ENCODE results near the gene PAK6.

Gene PAK6

GRCh38 chr15:40255033-40255432 lies 16.2 kb downstream of the PAK6 start:
- DNase-seq (ENCODE audit: low read depth, low spot score), result no peak

- DNase-seq (ENCODE audit: low read depth, low spot score), result peak; percentile 58
These were observed 17.9 kb downstream of the PAK6 start for GRCh38 chr15:40256638-40257235.

GRCh38 chr15:40257656-40258450 lies 19.0 kb downstream of the PAK6 start:
- DNase-seq (ENCODE audit: low read depth, low spot score), result no peak

- no peak for DNase-seq (ENCODE audit: low read depth, low spot score)
These were observed 19.7 kb downstream of the PAK6 start for GRCh38 chr15:40258544-40258943.

GRCh38 chr15:40259021-40259420 lies 20.2 kb downstream of the PAK6 start:
- no peak for DNase-seq (ENCODE audit: low read depth, low spot score)

GRCh38 chr15:40263024-40263754 lies 24.3 kb downstream of the PAK6 start:
- DNase-seq (ENCODE audit: low read depth, low spot score), result peak; percentile 54

GRCh38 chr15:40264321-40265153 lies 25.7 kb downstream of the PAK6 start:
- DNase-seq (ENCODE audit: low read depth, low spot score), result no peak

- no peak for DNase-seq (ENCODE audit: low read depth, low spot score)
These were observed 26.5 kb downstream of the PAK6 start for GRCh38 chr15:40265355-40265754.

GRCh38 chr15:40265875-40266274 lies 27.0 kb downstream of the PAK6 start:
- DNase-seq (ENCODE audit: low read depth, low spot score), result no peak

GRCh38 chr15:40266828-40267304 lies 28.0 kb downstream of the PAK6 start:
- DNase-seq (ENCODE audit: low read depth, low spot score), result peak; percentile 94

GRCh38 chr15:40267670-40268069 lies 28.8 kb downstream of the PAK6 start:
- no peak for DNase-seq (ENCODE audit: low read depth, low spot score)

GRCh38 chr15:40269604-40270003 lies 30.7 kb downstream of the PAK6 start:
- no peak for DNase-seq (ENCODE audit: low read depth, low spot score)

- no peak for DNase-seq (ENCODE audit: low read depth, low spot score)
These were observed 31.6 kb downstream of the PAK6 start for GRCh38 chr15:40270246-40270995.

GRCh38 chr15:40271685-40272484 lies 33.0 kb downstream of the PAK6 start:
- DNase-seq (ENCODE audit: low read depth, low spot score), result no peak

GRCh38 chr15:40272485-40273056 lies 33.7 kb downstream of the PAK6 start:
- no peak for DNase-seq (ENCODE audit: low read depth, low spot score)

- no peak for DNase-seq (ENCODE audit: low read depth, low spot score)
These were observed 34.6 kb downstream of the PAK6 start for GRCh38 chr15:40273428-40273827.

- DNase-seq (ENCODE audit: low read depth, low spot score), result peak; percentile 90
These were observed 35.7 kb downstream of the PAK6 start for GRCh38 chr15:40274350-40275274.

- no peak for DNase-seq (ENCODE audit: low read depth, low spot score)
These were observed 36.7 kb downstream of the PAK6 start for GRCh38 chr15:40275523-40275922.

GRCh38 chr15:40275954-40276353 lies 37.1 kb downstream of the PAK6 start:
- DNase-seq (ENCODE audit: low read depth, low spot score), result no peak

Measured in astrocyte of the hippocampus (primary cell).